ENCODE data around the gene PLA2G4B. TPM values are rescaled to one million over a fixed set of nuclear protein-coding genes. Genes with fewer than 3 reads are reported as not detected.

Gene PLA2G4B, protein sequence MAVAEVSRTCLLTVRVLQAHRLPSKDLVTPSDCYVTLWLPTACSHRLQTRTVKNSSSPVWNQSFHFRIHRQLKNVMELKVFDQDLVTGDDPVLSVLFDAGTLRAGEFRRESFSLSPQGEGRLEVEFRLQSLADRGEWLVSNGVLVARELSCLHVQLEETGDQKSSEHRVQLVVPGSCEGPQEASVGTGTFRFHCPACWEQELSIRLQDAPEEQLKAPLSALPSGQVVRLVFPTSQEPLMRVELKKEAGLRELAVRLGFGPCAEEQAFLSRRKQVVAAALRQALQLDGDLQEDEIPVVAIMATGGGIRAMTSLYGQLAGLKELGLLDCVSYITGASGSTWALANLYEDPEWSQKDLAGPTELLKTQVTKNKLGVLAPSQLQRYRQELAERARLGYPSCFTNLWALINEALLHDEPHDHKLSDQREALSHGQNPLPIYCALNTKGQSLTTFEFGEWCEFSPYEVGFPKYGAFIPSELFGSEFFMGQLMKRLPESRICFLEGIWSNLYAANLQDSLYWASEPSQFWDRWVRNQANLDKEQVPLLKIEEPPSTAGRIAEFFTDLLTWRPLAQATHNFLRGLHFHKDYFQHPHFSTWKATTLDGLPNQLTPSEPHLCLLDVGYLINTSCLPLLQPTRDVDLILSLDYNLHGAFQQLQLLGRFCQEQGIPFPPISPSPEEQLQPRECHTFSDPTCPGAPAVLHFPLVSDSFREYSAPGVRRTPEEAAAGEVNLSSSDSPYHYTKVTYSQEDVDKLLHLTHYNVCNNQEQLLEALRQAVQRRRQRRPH
- 16.4 TPM for polyA plus RNA-seq (ENCODE audit: insufficient read length)
- long read RNA-seq, donor 1, partial matches to known transcripts, result 0 of 1 reads
- long read RNA-seq, donor 1, other reads (novel, unspliced or antisense), result 0 of 1 reads
- long read RNA-seq, donor 2, result 0 reads
- long read RNA-seq, donor 3, result 0 reads
- long read RNA-seq, donor 4, result 0 reads
- long read RNA-seq, donor 5, result 0 reads
- long read RNA-seq, donor 6, result 0 reads
- long read RNA-seq, donor 7, result 0 reads
- long read RNA-seq, donor 8, result 0 reads

- no peak for DNase-seq
These were observed at the start of gene PLA2G4B for GRCh38 chr15:41838400-41838897. PLA2G4B (plus strand) TSS chr15:41838847; CDS start chr15:41838914, 67 bp downstream.

GRCh38 chr15:41789236-41789635, 49.4 kb upstream of the PLA2G4B start:
- DNase-seq, result no peak

- no peak for DNase-seq
These were observed 49.0 kb upstream of the PLA2G4B start for GRCh38 chr15:41789662-41790061.

DNA sequence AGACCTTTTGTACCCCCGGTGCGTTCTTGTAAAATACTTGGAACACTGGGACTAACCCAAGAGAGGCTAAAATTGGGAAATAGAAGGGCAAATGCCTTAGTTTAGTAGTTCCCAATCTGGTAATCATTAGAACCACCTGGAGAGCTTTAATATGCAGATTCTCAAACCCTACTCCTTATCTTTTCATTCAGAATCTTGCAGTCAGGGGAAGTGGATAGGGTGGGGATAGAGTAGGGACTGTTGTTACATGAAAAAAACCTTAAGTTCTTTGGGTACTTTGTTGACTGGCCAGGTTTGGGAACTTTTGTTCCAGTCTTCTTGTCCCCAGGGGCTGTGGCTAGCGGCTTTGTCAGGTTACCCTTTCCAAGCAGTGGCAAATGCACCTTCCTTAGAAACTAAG, 48.5 kb upstream of the PLA2G4B start:
- no peak for DNase-seq

GRCh38 chr15:41790756-41791546, 47.7 kb upstream of the PLA2G4B start:
- DNase-seq, result no peak

GRCh38 chr15:41791547-41791937, 47.1 kb upstream of the PLA2G4B start:
- DNase-seq, result no peak

GRCh38 chr15:41792000-41792637, 46.5 kb upstream of the PLA2G4B start:
- DNase-seq, result no peak

GRCh38 chr15:41794081-41794480, 44.6 kb upstream of the PLA2G4B start:
- no peak for DNase-seq

DNA sequence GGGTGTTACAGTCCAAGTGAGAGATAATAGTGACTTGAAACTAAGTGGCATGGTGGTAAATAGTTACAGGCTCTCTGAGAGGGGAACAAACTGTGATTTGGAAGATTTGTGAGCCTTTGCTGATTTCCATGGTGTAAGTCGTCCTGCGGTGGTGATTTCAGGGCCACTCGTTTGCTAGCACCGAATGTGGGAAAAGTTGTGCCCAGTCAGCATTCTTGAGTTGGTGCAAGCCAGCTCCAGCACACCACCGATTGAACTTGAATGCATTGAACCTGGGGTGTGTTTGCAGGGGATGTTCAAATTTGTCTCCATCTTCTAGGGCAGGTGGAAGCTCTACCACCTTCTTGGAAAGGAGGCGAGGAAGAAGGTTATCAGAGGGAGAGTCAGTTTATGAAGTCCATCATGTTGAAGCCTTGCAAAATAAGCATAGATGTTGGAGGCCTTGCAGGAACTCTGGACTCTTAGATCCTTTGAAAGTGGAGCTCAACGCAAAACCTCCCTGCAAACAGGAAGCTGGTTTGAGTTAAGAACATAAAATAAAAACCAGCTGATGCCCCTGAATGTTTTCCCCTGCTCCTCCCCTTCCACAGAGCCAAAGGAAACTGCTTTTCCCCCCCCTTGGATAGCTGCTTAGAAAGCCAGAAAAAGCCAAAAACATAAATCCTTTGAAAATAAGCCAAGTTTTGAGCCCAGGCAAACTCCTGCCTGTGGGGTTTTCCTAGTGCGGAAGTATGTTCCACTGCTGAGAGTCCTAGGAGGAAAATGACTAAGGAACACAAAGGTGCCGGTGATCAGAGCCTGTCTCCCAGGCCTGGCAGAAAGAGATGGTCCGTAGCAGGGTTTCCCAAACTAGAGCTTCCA, 42.4 kb upstream of the PLA2G4B start:
- no peak for DNase-seq

DNA sequence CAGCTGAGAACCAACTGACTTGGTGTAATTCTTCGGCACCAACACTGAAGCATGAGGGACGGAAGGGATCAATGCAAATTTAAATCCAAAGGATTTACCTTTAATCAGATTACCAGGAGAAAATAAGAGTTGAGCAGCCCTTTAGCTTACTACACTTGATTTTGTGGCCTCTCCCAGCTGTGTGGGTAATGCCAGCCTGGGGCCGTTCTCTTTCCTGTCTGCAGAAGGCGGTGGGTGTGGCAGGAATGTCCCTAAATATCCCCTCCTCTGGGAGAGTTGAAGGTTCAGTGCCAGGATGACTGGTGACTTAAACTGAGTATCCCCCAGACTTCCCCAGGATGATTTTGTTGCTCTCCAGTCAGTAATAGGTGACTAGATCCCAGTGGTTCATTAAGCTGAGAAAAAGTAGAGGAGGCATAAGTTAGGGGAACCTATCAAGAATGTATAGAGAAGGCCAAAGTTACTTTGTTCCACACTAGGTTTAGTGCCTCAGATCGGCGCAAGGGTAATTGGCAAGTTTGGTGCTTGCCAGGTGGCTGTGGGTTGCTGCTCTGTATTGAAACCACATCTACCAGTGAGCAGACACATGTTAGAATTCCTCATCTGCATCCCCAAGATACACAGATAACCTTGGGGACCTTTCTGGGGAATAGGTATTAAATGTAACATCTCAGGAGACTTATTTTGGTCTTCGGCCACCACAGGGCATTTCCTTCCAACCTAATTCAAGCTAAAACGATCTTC, 41.3 kb upstream of the PLA2G4B start:
- DNase-seq, result no peak

- no peak for DNase-seq
These were observed 39.8 kb upstream of the PLA2G4B start for GRCh38 chr15:41798607-41799487.

- no peak for DNase-seq
These were observed 39.2 kb upstream of the PLA2G4B start for GRCh38 chr15:41799488-41799805.

- DNase-seq, result no peak
These were observed 37.5 kb upstream of the PLA2G4B start for GRCh38 chr15:41801185-41801584.

GRCh38 chr15:41801850-41802455, 36.7 kb upstream of the PLA2G4B start:
- DNase-seq, result no peak

DNA sequence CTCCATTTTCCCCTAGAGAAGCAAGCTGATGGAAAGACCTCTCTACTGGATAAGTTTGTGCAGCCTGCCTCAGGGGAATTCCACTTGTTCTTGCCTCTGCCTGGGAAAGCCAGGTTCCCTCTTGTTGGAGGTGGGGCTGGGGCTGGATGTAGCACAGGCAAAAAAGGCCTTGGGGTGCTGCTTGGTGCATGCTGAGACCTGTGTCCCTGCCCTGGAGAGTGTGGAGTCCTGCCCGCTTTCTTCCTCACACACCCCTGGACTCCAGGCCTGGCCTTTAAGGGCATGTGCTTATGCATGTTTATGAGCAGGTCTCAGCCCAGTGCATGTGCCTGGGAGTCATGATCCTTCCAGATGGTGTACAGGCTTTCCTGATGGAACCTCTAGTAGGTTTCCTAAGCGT, 34.3 kb upstream of the PLA2G4B start:
- DNase-seq, result no peak

DNA sequence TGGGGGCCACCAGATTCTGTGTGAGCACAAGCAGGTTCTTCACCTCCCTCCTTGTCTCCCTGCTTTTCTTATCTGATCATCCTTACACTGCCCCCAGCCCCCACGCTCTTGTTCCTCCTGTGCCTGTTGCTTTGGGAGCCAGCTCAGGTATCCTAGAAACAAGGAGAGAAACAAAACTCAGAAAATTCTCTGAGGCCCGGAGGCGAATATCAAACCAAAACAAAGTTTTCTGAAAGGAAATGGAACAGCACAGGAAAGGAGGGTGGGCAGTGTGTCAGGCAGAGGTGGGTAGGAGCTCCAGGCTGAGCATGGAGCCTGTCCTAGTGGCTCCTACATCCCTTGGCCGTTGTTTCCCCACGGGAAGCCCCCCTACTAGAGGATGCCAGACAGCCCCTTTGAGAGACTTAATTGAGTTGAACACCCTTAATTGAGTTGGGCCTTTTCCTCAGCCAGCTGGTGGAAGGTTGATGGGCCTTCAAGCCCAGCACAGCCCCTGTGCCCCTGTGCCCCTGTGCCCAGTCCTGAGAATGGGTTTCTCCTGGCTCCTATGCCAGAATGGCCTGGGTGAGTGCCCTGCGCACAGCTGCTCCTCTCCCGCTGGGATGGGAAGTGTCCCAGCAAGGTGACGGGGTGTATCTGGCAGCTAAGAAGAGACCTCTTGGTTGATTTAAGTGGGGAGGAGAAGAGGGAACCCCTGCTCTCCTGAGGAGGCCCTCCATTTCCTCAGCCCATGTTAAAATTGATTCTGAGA, 33.6 kb upstream of the PLA2G4B start:
- DNase-seq, result peak; percentile 24

DNA sequence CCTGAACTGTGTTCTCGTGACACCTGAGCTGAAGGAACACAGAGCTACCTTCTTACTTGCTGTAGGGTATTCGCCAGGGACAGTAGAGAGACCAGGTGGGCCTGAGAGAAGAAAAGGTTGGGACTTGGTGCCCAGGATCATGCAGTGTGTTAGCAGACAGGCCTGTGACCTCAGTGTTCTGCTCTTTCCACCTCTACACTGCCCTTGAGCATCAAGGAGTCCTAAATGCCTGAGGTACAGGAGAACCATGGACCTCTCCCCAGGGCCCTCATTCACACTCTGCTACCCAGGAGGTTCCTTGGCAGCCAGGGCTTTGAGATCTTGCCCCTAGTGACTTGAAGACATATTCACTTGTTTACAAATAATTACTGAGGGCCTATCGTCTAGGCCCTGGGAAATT, 32.9 kb upstream of the PLA2G4B start:
- DNase-seq, result no peak

All from left kidney (tissue), 8 donors.